Dedifferentiated amniotic fluid mesenchymal stem cell (primary cell): ENCODE results near the gene ACVR2B.
"Not testable (repeated sequence)": the region's sequence is repeated elsewhere in the genome, so short reads cannot be mapped to it uniquely, and the experiment has no call there.

Experiments used
- DNase-seq: peaks from one replicate; pipeline ENCODE4 v3.0.0-alpha.2; 2016; ENCODE audit errors: extremely low spot score

Gene ACVR2B

DNA sequence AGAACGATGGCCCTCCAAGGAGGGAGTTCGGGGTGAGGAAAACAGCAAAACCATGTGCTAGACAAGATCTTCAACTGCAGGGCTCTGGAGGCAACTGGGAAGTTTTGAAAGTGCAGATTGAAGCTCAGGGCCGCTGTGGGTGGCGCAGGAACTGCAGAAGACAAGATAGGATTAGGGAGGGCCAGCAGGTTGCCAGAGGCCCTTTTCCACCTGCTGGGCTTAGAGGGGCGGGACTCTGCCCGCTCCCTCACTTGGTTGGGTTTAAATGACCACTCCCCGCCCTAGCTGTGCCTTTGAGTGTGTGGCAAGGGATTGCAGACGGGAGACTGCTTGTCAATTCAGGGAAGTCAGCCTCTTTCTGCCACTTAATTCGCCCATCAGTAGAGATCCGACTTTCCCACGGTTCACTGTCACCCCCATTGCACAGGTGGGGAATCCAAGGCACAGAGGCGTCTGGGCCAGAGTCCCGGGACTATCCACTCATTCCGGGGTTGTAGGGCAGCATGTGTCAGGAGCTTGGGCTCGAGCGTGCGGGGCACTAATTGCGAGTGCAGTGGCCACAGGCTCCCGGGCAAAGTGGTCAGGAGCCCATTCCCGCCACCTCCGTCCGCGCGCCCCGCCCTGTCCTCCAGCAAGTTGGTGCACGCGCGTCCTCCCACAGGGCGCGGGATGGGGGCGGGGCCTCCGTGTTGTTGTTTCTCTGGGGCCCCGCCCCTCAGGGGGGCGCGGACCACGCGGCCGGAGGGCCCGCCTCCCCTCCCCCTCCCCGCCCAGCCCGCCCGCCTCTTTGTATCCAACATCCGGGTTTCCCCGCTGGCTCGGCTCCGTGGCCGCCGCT is at the start of gene ACVR2B:
ACVR2B (plus strand) TSS at position 816 of the 838 bp plus-strand sequence. CDS start 433 bp downstream, outside the sequence.
- peak; percentile 52 for DNase-seq

DNA sequence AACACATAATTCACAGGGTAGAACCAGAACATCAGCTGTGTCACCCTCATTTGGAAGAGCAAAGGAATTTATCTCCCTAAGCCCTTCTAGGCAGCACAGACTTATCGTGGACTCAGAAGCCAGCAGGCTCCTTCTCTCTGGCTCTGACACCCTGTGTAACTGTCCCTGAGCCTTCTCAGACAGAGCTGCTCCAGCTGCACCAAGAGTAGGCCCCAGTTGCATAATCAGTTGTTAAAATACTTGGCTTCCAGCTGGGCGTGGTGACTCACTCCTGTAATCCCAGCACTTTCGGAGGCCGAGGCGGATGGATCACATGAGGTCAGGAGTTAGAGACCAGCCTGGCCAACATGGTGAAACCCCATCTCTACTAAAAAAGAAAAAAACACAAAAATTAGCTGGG is 49.4 kb upstream of the ACVR2B start:
- no peak for DNase-seq

DNA sequence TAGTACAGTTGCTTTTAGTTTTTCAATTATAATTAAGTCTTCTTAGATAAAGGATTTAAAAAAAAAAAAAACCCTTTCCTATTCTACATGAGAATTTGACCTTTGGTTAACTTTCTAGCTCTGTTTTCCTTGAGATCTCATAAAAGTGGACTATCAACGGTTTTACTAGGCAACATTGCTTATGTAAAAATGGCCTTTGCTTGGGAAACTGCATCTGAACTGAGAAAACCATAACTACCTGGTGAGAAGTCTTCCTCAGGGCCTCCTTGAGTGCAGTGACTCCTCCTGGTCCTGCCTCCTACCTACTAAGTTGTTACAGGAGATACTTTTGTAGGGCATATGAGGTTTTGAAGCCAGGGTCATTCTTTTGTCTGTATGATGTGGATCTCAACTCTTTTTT is 42.1 kb upstream of the ACVR2B start:
- DNase-seq, result no peak

DNA sequence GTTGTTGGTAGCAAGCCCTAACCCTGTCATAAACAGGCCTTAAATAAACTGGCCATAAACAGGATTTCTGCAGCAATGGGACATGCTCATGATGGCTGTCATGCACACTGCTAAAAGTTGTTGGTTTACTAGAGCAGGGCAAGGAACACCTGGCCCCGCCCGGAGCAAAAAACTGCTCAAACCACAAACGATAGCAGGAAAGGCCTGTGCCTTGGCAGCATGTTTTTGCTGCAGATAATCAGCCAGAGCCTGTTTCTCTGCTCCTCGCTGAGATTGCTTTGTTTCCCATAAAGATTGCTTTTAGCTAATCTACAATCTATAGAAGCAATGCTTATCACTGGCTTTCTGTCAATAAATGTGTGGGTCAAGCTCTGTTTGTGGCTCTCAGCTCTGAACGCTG is 32.9 kb upstream of the ACVR2B start:
- not testable (repeated sequence) for DNase-seq

DNA sequence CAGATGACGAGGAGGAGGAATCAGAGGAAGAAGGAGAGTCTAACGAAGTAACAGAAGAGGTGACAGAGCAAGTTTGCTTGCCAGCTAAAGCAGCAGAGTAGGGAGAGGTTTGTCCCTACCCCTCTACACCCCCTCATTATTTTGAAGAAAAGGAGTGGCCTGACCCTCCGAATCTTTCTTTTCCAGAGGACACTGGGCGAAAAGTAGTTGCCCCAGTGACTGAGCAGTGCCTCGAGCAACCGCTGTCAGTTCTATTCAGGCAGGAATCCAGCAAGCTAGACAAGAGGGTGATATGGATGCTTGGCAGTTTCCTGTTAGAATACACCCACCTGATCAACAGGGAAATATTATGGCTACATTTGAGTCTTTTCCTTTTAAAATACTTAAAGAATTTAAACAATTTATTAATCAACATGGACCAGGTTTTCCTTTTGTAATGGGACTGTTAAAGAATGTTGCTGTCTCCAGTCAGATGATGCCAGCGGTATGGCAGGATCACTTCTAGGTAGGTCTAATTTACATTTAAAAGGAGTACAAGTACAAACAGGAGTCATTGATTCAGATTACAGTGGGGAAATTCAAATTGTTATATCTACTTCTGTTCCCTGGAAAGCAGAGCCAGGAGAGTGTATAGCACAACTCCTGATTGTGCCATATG is 31.9 kb upstream of the ACVR2B start:
- DNase-seq, result no peak

DNA sequence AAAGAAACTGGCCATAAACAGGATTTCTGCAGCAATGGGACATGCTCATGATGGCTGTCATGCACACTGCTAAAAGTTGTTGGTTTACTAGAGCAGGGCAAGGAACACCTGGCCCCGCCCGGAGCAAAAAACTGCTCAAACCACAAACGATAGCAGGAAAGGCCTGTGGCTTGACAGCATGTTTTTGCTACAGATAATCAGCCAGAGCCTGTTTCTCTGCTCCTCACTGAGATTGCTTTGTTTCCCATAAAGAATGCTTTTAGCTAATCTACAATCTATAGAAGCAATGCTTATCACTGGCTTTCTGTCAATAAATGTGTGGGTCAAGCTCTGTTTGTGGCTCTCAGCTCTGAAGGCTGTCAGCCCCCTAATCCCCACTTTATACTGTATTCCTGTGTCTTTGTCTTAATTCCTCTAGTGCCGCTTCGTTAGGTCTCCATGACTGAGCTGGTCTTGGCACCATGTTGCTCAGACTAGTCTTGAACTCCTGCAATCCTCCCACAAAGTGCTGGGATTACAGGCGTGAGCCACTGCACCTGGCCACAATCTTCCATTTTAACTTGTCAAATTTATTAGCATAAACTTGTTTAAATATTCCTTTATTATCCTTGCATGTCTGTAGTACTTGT is 26.8 kb upstream of the ACVR2B start:
- DNase-seq, result not testable (repeated sequence)

DNA sequence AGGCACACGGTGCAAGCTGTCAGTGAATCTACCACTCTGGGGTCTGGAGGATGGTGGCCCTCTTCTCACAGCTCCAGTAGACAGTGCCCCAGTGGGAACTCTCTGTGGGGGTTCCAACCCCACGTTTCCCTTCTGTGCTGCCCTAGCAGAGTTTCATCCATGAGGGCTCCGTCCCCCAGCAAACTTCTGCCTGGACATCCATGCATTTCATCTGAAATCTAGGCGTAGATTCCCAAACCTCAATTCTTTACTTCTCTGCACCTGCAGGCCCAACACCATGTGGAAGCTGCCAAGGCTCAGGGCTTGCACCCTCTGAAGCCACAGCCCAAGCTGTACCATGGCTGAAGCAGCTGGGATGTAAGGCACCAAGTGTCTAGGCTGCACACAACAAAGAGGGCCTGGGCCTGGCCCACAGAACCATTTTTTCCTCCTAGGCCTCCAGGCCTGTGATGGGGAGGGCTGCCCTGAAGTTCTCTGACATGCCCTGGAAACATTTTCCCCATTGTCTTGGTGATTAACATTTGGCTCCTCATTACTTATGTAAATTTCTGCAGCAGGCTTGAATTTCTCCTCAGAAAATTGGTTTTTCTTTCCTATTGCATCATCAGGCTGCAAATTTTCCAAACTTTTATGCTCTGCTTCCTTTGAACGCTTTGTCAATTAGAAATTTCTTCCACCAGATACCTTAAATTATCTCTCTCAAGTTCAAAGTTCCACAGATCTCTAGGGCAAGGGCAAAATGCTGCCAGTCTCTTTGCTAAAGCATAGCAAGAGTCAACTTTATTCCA is 20.6 kb upstream of the ACVR2B start:
- not testable (repeated sequence) for DNase-seq

DNA sequence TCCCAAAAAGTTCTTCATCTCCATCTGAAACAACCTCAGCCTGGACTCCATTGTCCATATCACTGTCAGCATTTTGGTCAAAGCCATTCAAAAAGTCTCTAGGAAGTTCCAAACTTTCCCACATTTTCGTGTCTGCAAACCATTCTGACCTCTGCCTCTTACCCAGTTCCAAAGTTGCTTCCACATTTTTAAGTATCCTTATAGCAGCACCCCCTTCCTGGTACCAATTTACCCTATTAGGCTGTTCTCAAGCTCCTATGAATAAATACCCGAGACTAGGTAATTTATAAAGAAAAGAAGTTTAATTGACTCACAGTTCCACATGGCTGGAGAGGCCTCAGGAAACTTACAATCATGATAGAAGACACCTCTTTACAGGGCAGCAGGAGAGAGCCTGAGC is 20.0 kb upstream of the ACVR2B start:
- not testable (repeated sequence) for DNase-seq

DNA sequence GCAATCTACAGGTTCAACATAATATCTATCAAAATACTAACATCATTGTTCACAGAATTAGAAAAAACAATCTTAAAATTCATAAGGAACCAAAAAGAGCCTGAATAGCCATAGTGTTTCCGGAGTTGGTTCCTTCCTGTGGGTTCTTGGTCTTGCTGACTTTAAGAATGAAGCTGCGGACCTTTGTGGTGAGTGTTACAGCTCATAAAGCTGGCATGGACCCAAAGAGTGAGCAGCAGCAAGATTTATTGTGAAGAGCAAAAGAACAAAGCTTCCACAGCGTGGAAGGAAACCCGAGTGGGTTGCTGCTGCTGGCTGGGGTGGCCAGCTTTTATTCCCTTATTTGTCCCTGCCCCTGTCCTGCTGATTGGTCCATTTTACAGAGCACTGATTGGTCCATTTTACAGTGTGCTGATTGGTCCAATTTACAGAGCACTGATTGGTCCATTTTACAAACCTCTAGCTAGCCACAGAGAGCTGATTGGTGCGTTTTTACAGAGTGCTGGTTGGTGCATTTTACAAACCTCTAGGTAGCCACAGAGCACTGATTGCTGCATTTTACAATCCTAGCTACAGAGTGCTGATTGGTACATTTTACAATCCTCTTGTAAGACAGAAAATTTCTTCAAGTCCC is 15.1 kb upstream of the ACVR2B start:
- DNase-seq, result not testable (repeated sequence)

DNA sequence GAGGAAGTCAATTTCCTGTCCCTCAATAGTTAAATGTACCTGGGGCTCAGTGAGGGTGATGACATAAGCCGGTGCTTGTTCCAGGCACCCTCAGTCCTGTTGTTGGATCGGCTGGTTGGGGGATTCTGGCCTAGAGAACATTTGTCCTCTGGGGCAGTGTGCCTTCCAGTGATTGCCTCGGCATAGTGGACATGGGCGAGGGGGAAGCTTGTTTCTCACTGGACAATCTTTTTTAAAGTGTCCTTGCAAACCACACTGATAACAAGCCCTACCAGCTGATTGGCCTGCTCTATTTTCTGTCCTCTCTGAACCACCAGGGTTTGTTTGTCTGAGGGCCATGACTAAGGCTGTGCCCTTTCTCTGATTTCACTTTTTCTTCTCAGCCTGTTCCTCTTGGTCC is 10.5 kb upstream of the ACVR2B start:
- DNase-seq, result not testable (repeated sequence)

DNA sequence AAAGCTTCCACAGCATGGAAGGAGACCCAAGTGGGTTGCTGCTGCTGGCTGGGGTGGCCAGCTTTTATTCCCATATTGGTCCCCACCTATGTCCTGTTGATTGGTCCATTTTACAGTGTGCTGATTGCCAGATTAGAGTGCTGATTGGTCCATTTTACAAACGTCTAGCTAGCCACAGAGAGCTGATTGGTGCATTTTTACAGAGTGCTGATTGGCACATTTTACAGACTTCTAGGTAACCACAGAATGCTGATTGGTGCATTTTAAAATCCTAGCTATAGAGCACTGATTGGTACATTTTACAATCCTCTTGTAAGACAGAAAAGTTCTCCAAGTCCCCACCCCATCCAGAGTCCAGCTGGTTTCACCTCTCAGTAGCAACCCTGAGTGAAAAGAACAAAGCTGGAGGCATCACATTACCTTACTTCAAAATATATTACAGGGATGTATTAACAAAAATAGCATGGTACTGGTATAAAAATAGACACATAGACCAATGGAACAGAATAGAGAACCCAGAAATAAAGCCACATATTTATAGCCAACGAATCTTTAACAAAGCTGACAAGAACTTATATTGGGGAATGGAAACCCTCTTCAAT is 7.5 kb upstream of the ACVR2B start:
- DNase-seq, result no peak

DNA sequence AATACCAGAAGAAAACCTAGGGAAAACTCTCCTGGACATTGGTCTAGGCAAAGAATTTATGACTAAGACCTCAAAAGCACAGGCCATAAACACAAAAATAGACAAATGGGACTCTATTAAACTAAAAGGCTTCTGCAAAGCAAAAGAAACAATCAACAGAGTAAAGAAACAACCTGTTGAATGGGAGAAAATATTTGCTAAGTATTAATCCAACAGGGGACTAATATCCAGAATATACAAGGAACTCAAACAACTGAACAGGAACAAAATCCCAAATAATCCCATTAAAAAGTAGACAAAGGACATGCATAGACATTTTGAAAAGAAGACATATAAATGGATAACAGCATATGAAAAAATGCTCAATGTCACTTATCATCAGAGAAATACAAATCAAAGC is 6.9 kb upstream of the ACVR2B start:
- no peak for DNase-seq

DNA sequence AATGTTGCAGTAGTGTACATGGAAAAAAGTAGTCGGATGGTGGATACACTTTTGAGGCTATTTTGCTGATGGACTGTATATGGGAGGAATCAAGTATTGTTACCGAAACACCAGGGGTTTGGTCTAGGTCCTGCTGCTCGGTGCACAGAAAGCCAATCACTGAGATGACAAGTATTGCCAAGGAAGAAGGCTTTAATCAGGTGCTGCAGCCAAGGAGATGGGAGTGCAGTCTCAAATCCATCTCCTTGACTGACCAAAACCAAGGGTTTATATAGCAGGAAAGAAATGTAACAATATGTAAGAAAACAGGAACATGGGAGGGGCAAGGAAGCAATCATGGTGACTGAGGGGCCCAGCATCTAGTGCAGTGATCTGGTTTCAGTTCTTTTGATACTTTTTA is 2.8 kb upstream of the ACVR2B start:
- DNase-seq, result no peak

DNA sequence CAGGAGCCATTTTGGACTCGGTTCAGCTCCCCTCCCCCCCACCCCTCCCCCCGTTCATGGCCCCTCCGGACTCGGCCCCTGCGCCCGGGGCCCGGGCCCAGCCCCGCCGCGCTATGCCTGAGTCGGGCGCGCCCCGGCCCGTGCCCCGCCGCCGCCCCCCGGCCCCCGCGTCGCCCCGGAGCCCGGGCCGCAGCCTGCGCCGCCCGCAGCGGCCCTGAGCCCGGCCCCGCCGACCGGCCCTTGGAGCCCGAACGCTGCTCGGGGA is 155 bp downstream of the ACVR2B start:
- DNase-seq, result no peak

DNA sequence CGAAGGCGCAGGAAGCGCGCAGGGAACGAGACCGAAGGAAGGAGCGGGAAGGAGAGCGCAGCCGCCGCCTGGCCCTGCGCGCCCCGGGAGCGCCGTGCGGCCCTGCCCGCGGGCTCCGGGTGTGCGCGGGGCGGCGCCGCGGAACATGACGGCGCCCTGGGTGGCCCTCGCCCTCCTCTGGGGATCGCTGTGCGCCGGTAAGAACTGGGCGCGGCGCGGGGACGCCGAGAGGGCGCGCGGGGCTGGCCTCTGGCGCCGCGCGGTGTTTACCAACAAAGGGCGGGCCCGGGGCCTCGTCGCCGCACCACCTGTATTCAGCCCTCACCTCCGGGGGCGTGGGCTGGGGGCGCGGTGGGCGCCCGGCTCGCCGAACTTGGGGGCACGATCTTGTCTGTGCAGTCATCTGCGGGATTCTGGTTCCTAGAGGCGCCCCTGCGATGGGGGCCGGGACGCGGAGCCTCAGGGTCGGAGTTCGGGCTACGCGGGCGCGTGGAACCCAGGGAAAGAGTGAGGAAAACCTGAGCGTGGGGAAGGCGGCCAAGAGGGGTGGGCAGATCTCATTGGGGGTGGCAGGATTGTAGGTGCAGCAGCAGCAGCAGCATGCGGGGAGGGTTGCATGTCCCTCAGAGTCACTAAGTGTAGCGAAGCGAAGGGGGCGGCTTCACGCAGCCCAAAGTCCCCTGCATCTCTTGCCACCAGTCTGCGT is 641 bp downstream of the ACVR2B start:
- DNase-seq, result no peak

DNA sequence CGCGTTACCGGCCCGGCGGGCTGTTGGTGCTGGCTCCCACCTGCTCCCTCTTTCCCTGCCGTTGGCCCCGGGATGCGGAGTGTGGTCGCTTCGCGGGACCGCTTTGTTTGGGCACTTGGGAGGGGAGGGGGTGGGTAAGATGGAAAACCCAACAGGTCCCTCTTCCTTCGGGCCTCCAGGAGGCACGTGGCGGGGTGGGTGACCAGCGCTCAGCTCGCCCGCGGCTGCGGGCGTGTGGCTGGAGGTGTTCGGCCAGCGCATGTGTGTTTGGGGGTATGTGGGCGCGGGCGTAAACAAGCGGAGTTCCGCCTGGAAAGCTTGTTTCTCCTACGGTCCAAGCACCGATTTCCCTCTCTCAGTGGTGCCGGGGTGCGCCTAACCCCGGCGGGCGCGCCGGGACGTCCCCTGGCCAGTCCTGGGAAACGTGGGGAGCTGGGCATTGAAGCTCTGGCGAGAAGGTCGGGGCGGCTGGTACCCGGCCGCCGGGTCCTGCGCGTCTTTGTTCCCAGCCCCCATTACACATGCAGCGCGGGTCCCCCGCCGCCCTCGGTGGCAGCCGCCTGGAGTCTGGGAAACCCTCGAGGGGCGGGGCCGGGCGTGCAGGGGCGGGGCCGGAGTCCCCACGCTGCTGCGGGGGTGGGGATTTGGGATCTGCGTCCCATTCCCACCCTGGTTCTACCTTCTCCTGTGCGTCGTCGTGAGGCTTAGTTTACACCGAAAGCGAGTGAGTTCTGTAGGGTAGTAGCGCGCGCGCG is 1.4 kb downstream of the ACVR2B start:
- no peak for DNase-seq

DNA sequence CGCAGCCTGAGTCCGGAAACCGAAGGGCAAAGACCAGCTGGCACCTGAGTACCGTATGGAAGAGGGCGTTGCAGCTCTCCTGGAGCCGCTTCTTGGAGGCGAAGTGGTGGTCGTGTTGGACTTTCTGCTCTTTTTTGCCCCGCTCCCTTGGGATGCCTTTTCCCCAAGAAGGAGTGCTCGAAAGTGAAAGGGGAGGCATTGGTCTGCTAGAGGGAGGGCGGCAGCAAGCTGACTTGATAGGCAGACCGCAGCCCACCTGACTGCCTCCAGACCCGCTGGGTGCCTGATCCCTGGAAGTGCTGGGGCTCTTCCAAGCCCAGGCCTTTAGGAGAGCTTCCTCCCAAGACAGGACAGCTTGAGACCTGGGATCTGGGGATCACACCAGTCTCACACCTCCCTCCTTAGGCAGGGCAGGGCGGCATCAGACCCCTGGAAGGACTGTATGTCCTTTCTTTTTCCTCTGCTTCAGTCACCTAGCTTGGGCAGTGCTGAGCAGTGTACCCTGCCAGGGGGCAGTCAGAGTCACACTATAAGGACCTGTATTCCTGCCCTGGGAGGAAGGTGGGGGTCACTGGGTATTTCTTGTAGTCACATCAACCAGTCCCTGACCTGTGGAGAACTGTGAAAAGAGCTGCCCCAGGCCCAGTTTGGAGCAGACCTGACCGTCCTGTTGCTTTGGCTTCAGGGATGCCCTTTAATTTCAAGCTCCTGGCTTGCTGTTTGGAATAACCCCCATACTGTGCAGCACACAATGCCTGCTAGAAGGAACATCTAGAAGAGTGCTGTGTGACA is 2.1 kb downstream of the ACVR2B start:
- no peak for DNase-seq

DNA sequence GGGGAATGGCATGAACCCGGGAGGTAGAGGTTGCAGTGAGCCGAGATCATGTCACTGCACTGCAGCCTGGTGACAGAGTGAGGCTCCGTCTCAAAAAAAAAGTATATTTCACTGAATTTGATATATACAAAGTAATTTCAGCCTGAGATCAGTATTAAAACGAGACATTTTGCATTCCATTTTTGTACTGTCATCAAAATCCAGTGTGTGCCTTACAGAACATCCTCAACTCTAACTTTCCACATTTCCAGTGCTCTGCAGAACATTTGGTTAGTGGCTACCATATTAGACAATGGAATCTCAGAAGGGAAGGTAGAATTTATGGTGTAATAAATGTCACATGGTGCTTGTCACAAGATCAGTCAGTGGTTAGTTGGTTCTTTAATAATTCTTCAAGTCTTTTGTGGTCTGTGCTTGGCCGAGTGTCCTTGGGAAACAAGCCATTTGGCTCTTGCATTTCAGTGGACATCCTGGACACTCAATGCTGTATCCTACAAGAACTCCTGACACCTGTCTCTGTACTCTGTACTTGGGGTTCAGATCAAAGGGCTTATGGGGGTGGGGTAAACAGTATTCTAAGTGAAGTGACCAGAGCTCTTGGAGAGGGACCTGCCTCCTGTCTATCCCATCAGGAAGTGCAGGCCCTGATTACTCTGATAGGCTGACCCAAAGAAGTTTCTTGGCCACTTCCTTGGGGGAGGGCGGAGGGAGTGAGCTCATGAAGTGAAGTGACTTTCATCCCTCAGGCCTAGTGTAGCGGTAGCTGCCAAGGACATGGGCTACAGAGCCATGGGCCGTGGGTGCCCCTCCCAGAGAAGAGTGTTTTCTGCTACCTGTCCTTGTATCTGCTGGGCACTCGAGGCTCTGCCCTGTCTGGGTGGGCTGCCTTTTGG is 3.7 kb downstream of the ACVR2B start:
- DNase-seq, result no peak
